OCI-LY3 (cell line): ENCODE results near the gene GOSR2.

Source experiments
- CTCF ChIP-seq: fragments of 200-600, 300-600 bp; sonication (generic); IDR thresholded peaks from 2 replicates; pipeline ENCODE4 v1.5.1; 2014; ENCODE audit warnings: antibody characterized with exemption, low read length, low read depth
- EZH2phosphoT487 ChIP-seq: fragments of 200-600 bp; shearing (Covaris generic); IDR thresholded peaks from 2 replicates; pipeline ENCODE4 v1.6.1; 2018; ENCODE audit warnings: antibody characterized with exemption, mixed run types, low read depth

- TF ChIP-seq CTCF (no peak), EZH2phosphoT487 (no peak)
Measured at GRCh38 chr17:46894024-46894423, 28.9 kb upstream of the GOSR2 start.
